Fibroblast of pulmonary artery (primary cell): ENCODE data around the gene SSTR1.

Experiments
- DNase-seq: peaks from one replicate; pipeline ENCODE4 v3.0.0-alpha.2; 2010; ENCODE audit warnings: low read depth
- H3K4me3 ChIP-seq: replicated peaks from 2 replicates; pipeline ENCODE4 v1.5.1; 2011; ENCODE audit warnings: low read depth, mild to moderate bottlenecking, control low read depth, low read length, moderate library complexity
- TF ChIP-seq, protein P1 (sequence below): IDR thresholded peaks from 2 replicates; pipeline ENCODE4 v1.5.1; 2011; ENCODE audit warnings: mild to moderate bottlenecking, control low read depth, low read length, inconsistent platforms; ENCODE audit errors: missing control alignments

Gene SSTR1

GRCh38 chr14:38213001-38213400 lies 5.3 kb downstream of the SSTR1 start:
- H3K4me3 ChIP-seq, result no peak overlapping the region
- TF ChIP-seq, protein P1, sequence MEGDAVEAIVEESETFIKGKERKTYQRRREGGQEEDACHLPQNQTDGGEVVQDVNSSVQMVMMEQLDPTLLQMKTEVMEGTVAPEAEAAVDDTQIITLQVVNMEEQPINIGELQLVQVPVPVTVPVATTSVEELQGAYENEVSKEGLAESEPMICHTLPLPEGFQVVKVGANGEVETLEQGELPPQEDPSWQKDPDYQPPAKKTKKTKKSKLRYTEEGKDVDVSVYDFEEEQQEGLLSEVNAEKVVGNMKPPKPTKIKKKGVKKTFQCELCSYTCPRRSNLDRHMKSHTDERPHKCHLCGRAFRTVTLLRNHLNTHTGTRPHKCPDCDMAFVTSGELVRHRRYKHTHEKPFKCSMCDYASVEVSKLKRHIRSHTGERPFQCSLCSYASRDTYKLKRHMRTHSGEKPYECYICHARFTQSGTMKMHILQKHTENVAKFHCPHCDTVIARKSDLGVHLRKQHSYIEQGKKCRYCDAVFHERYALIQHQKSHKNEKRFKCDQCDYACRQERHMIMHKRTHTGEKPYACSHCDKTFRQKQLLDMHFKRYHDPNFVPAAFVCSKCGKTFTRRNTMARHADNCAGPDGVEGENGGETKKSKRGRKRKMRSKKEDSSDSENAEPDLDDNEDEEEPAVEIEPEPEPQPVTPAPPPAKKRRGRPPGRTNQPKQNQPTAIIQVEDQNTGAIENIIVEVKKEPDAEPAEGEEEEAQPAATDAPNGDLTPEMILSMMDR, result no peak
- peak; percentile 23 for DNase-seq

DNA sequence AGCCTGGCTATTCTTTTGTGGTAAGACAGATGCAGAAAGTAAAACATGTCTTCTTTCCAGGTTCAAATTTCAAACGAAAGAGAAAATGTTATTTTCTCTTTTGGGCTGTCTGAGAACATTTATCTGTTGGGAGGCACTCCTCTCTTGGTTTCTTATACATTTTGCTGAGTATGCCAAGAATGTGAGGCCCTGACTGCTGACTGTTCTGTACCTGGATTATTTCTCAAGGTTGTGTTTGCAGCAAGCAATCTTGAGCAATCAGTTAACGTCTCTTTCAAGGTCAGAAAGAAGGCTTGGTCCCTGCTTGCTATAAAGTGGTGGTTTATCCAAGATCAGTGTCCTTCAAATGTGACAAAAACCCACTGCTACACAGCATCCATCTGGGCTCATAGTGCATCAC lies 9.8 kb downstream of the SSTR1 start:
- DNase-seq, result no peak
- H3K4me3 ChIP-seq, result no peak overlapping the region
- TF ChIP-seq, protein P1, result no peak

DNA sequence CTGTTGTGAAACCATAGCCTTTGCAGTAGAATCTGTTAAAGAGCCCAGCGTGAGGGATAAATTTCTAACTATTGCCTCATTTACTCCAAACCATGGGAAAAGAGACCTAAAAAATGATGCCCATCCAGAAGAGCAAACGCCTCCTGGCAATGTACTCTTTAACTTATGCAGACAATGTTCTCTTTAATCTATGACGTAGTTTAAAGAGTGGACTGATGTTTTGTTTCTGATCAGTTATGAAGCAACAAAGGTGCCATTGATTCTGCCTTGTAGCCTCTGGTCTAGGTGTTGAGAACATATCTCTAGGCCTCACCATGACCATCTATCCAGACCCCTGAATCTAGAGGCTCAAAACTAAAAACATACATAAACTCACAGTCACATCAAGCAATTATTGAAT lies 13.4 kb downstream of the SSTR1 start:
- TF ChIP-seq, protein P1, result no peak
- no peak for DNase-seq
- H3K4me3 ChIP-seq, result no peak overlapping the region

DNA sequence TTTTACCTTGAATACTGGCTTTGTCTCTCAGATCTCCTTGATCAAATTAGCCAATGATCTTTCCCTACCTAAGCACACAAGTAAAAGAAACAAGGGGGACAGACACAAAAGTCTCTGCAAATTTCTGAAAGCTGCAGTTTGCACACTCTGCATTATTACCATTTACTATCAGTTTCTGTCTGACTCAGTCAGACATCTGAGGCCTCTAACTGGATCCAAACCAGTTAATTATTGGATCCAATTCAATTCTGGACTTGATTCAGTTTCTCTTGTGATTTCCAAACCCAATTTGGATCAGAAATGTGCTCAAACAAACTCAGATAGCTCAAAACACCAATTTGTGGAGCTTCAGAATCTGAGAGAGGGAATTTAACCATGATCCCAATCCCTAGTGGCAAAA lies 16.6 kb downstream of the SSTR1 start:
- DNase-seq, result peak; percentile 7
- H3K4me3 ChIP-seq, result no peak overlapping the region
- TF ChIP-seq, protein P1, result no peak

DNA sequence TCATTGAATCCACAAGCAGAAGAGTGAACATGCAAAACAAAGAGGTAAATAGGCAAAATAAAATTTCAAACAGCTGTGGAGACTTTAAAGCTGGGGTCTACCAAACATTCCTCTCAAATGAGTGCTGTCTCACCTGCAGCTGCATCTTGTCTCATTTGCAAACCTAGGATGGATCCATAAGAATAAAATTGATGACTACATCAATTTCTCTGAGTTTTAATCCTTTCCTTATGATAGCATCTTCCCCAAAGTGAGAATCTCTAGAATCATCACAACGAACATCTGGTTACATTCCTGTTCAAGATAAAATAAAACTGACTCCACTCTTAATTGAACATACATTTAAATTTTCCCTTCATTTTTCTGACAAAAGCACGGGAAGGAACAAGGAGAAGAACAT lies 18.2 kb downstream of the SSTR1 start:
- TF ChIP-seq, protein P1, result no peak
- no peak overlapping the region for H3K4me3 ChIP-seq
- DNase-seq, result no peak

DNA sequence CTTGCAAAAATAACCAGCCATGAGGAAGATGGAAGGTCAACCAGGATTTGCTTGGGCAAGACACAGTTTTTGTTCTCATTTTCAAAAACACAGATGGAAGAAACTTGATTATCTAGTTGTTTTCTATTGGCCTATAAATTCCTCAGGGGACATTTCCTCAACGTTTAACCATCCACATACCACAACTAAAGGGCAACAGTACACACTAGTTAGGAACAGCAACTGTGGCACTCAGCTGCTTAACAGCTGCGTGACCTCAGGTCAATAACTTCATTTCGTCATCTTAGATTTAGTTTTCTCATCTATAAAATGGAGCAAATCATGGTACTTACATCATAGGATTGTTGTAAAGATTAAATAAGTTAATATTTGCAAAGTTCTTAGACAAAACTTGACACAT lies 18.7 kb downstream of the SSTR1 start:
- no peak for DNase-seq
- H3K4me3 ChIP-seq, result no peak overlapping the region
- TF ChIP-seq, protein P1, result no peak

DNA sequence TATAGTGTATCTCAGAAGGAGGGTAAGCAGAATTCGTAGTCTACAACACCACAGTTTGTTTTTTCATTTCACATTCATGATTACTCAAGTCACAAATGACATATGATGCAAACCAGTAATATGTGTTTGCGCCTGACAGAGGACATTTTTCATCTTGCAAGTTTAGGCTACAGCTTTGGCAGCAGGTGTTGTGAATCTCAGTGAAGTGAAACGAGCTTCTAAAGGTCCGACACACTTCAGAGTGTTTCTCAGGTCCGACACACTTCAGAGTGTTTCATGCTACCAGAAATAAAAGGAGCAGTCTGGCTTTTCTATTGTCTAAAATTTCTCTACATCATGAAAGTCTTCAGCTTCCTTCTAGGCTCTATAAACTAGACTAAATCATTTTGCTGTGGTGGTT lies 25.5 kb downstream of the SSTR1 start:
- DNase-seq, result no peak
- H3K4me3 ChIP-seq, result no peak overlapping the region
- TF ChIP-seq, protein P1, result no peak
